HL-60/S4 (cell line): ENCODE results near the gene CORO2B.

ENCODE experiments used
- in situ Hi-C: fragments of 300-500 bp; cut with MboI; formaldehyde crosslinking; loops from 2 replicates; pipeline ENCODE4 v1.14.3; 2022; ENCODE audit warnings: low sequenced_read_pairs

CORO2B gene

DNA sequence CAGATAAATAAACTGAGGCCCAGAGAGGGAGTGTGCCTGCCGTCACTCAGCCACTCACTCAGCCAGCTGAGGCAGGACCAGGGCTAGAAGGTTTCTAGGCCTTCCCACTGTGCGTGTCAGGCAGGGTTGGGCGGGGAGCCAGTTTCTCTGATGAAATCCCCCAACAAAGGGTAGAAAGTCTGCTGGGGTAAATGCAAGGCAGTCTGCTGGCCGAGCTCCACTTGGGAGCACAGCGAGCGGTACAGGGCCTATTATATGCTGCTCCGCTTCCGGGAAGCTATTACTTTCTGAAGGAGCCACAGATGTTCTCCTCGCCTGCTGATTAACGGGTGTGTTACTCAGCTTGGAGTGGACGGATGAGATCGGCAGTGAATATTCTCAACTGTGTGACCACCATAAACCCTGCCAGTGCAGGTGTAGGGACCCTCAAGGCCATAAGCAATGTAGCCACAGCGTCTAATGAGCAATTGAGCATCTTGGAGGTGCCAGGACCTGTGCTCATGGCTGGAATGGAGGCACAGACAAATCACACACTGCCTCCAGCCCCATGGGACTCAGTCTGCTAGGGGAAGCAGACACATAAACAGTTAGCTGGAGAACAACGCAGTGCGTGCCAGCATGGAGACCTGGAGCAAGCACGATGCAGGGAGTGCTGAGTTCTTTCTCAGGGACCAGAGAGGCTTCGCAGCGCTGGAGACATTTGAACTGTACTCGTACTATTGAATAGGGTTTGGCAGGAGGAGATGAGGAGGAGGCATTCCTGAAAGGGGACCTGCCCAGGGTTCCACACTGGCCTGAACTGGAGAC lies 42.1 kb downstream of the CORO2B start:
- in situ Hi-C loops, result no loop called here

GRCh38 chr15:68621535-68621934 lies 42.7 kb downstream of the CORO2B start:
- in situ Hi-C loops, result no loop called here

DNA sequence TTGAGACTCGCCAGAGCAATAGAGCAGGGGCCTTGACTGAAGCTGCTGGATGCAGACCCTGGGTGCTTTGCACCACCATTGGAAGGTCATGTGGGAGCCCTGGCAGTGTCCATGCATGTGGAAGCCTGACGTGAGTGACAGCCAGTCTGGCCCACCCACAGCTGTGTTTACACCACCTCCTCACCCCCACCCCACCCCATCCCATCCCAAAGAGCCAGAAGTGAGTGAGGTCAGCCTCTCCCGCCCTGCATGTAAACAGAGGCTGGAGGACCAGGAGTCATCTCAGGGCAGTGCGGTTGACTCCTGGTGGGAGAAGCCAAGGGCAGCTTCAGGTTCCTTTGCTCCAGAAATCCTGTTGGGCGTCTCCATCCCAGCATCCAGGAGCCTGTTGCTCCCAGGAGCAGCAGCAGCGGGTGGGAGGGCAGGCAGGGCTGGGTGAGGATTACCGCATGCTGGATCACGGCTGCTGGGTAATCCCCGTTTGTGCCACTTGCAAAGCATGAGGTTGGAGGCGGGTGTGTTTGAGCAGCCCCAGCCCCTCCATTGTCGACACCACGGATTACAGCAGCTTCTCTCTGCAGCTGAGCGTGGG lies 44.6 kb downstream of the CORO2B start:
- in situ Hi-C loops, result no loop called here

GRCh38 chr15:68625853-68626252 lies 47.1 kb downstream of the CORO2B start:
- in situ Hi-C loops, result no loop called here

- in situ Hi-C loops, result no loop called here
Measured at GRCh38 chr15:68626283-68626682, 47.5 kb downstream of the CORO2B start.

GRCh38 chr15:68626739-68627138 lies 47.9 kb downstream of the CORO2B start:
- in situ Hi-C loops, result no loop called here

GRCh38 chr15:68627476-68627875 lies 48.7 kb downstream of the CORO2B start:
- in situ Hi-C loops, result no loop called here

DNA sequence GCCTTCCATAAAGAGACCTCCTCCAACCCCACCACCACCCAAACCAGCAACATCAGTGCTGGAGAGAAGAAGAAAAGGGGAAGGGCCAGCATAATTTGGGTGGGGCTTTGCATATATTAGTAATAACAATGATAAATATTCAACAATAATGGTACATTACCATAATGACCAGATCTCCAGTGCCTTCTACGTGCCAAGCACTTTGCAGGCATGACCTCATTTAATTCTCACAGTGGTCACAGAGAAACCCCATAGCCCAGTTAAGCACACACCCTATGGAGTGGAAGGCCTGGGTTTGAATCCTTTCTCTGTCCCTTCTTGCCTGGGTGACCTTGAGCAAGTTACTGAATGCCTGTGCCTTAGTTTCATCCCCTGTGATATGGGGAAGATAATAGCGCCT lies 49.2 kb downstream of the CORO2B start:
- in situ Hi-C loops, result no loop called here

- in situ Hi-C loops, result no loop called here
Measured at GRCh38 chr15:68629519-68630210, 50.9 kb downstream of the CORO2B start.

DNA sequence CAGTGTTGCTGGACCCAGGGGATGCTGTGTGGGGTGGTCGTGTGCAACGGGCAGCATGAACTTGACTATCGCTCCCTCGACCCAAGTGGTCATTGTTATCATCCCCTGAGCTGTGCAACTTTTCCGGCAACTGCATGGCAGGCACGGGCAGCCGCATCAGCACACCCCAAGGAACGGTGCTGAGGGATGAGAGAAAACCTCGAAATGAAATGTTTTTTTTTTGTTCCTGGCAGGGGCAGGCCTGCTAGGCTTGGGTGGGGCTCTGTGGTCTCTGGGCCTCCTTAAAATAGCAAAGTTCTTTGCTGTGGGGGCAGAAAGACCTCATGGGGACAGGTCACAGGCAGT lies 51.4 kb downstream of the CORO2B start:
- in situ Hi-C loops, result no loop called here

DNA sequence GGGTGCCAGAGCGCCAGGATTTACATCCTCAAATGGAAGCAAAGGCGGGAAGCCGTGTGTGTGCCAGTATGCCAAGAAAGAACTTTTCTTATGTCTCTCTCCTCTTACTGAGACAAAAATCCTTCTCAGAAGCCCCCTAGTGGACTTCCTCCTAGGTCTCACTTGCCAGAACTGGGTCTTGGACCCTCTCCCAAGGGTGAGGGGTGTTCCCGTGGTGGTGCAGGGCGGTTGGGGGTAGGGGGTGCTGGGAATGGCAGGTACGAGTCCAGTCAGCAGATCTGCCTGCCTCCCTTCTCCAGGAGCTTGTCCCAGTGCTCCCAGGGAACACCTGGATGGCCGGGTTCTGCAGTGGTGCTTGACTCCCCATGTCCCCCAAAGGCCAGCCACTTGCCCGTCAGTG lies 52.0 kb downstream of the CORO2B start:
- in situ Hi-C loops, result no loop called here

- in situ Hi-C loops, result no loop called here
Measured at GRCh38 chr15:68631601-68632051, 52.8 kb downstream of the CORO2B start.

GRCh38 chr15:68632101-68632500 lies 53.3 kb downstream of the CORO2B start:
- in situ Hi-C loops, result no loop called here

GRCh38 chr15:68633231-68634121 lies 54.7 kb downstream of the CORO2B start:
- in situ Hi-C loops, result no loop called here

GRCh38 chr15:68634122-68634482 lies 55.3 kb downstream of the CORO2B start:
- in situ Hi-C loops, result no loop called here

GRCh38 chr15:68634531-68634930 lies 55.7 kb downstream of the CORO2B start:
- in situ Hi-C loops, result no loop called here

- in situ Hi-C loops, result no loop called here
Measured at GRCh38 chr15:68635141-68635540, 56.3 kb downstream of the CORO2B start.

GRCh38 chr15:68636256-68636655 lies 57.5 kb downstream of the CORO2B start:
- in situ Hi-C loops, result no loop called here

- in situ Hi-C loops, result no loop called here
Measured at GRCh38 chr15:68637767-68638404, 59.1 kb downstream of the CORO2B start.

GRCh38 chr15:68638953-68639515 lies 60.2 kb downstream of the CORO2B start:
- in situ Hi-C loops, result no loop called here
